HG03469 (cell line): ENCODE results near the gene MFNG.

Experiments used
- ATAC-seq: cut with Tn5 transposase; IDR thresholded peaks from one replicate; pipeline ENCODE4 v1.9.1; 2021; ENCODE audit warnings: mild to moderate bottlenecking, moderate library complexity, moderate number of reproducible peaks; ENCODE audit not compliant: unreplicated experiment

Gene MFNG

DNA sequence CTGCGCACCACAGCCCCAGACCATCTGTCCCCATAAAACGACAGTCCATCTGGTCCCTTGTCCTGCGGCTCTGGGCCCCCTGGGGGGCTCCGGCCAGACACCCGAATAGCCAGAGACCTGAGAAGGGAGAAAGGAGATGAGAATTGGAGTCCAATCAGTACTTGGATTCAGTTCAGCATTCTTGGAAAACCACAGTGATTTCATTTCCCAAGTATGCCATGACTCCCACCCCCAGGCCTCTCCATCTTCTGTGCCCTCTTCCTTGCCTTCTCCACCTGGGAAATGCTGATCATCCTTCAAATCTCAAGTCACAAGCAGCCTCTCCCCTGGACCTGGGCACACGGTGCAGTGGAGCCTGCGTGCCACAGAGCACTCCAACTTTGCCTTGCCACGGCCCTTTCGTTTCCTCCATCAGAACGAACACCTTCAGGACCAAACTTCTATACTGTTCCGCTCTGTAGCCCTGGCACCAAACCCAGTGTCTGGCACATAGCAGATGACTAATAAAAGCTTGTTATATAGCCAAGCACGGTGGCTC lies 10.9 kb upstream of the MFNG start:
- no peak for ATAC-seq

DNA sequence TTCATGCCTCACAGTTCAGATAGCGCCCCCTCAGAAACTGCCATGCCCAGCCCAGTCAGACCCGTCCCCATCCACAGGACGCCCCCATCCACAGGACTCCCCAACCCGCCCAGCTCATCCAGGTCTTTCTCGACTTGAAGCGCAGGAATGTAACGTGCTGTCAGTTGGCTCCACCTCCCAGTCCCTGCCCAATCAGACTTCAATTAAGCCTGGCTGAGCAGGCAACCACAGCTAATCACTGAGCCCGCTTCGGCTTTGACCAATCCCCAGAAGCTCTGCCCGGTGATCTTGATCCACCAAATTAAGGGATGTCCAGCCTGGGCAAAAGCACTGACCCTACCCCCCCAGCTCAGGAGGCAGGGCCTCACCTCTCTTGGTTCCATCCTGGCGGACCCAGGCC lies 10.5 kb upstream of the MFNG start:
- ATAC-seq, result no peak

DNA sequence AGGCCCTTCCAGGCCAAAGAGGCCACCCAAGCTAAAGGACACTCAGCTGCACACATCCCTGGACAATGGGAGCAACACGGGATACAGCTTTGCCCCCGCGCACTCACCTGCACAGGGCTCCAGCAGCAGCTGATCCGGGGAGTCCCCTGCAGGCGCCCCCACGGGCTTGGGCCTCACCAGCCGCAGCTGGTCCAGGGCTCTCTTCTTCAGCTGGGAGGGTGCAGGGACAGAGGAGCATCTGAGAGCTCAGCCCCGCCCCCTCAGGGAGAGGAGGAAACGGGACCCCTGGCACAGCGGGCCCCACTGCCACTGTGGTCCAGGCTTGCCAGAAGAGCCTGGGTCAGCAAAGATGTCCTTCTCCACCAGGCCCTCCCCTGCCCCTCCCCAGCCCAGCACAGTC lies 7.8 kb upstream of the MFNG start:
- no peak for ATAC-seq

DNA sequence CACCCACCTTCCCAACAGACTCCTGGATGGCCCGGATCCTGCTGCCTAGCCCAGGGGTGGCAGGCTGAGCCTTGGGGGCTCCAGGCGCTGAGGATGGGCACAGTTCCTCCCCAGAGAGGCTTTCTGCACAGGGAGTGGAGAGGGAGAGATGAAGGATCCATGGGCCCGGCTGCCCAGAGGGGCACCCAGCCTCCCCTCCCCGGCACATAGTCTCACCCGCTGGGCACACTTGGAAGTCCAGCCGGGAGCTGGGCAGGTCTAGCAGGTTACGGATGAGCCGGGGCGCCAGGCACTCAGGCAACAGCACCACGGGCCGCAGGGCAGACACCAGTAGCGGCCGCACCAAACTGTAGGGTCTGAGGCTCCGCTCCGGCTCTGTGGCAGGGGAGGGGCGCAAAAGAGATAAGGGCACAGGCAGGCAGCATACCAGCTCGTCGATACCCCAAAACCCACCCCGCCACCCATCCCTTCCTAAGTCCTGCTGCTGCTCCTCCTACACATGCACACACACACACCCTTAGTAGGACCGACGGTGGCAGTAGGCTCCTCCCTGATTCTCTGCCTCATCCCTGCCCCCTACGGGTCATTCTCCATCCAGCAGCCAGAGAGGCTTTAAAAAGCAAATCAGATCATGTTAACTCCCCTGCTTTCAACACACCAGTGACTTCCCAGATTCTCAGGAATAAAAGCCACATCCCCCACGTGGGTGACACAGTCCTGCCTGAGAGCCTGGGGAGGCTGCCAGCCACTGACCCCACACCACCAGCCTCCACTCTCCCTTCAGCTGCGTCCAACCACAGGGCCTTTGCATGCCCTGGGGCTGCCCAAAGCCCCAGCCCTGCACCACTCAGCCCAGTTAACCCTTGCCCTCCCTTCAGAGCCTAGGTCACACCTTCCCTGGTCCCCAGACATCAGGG lies 6.5 kb upstream of the MFNG start:
- ATAC-seq, result no peak

DNA sequence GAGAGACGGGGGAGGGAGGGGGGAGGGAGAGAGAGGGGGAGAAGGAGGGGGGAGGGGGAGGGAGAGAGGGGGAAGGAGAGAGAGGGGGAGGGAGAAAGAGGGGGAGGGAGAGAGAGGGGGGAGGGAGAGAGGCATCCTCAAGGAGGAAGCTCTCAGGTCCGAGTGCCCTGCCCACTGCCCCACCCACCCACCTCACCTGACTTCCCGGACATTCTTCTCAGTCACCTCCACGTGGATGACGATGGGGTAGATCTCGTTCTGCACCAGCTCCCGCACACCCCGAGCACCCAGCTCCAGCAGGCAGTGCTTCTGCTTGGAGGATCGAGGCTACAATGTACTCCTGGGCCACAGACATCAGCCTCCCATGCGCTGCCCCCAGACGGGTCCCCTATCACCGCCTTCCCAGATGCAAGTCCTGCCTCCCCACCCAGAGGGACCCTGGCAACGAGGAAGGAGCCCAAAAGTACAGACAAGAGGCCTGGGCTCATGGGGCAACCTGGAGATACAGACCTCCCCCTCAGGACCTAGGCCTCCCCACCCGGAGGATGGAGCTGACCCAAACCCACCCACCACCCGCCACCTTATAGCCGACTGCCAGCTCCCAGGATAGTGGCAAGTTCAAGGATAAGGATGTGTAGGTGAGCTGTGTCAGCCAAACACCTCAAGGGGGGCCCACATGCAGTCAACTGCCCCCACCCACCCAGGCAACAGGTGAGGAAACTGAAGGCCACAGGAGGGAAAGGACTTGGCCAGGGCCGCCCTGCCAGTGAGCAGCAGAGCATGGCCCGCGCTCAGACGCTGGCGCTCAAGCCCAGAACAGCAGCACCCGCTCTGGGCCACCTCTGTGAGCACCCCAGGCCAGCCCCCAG lies 5.6 kb upstream of the MFNG start:
- no peak for ATAC-seq

DNA sequence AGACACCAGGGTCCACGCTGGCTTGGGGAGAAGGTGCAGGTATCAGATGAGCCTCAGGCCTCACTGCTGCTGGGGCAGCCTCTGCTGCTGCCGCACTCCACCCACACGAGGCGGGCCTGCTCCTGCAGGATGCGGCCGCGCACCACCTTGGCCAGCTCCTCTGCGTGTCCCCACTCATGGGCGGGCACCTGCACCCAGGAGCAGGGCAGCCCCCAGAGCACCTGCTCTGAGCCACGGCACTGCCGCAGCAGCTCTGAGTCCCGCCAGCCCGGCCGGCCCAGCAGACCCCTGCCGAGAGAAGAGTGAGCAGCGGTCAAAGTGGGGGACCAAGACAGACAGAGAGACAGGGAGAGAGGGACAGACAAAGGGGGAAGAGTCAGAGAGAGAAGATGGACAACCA lies 4.9 kb upstream of the MFNG start:
- no peak for ATAC-seq

DNA sequence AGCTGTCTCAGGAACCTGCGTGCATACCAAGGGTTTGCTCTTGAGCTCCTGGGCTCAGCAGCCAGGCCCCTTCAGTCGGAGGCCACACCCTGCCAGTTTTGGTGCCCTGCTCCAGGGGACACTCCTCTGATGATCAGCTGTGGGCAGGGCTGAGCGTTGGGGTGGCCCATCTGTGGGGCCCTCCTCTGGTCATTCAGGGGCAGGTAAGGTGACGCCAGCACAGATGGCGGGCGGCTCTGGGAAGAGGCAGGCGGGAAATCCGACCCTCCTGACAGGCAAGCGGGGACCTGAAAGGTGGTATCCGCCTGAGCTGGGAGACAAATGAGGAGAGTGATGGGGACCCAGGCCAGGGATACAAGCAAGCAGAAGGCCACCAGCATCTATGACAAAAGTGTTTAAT lies 3.8 kb upstream of the MFNG start:
- ATAC-seq, result no peak

DNA sequence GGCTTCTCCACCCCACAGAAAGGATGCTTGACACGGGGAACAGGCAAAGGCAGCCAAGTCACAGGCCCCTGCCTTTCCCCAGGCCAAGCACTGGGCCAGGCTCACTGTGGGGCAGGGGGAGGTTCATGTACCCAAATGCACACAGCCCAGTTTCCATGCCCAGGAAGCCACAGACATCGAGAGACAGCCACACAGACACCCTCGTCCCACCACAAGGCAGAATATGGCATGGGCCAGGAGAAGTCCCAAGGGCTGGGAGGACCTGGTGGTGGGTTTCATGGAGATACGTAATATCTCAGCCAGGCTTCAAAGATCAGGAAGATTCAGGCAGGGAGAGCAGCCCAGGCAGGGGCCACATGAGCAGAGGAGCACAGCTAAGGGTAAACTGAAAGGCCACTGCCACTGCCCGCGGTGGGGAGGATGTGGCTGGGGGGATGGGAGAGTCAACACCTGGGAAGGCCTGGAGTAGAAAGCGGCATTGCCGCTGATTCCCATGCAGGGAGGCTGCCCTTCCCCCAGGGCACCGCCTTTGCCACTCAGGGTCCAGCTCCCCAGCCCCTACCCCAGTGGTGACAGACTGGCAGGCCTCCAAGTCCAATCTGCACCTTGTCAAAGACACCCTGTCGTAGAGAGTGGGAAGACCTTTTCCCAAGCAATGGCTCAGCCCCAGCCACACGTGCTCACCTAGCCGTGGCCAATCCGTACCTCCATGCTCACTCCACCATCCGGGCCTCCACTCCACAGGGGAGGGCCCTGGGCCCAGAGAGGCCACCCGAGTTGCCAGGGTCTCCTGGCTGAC lies 2.4 kb upstream of the MFNG start:
- no peak for ATAC-seq

DNA sequence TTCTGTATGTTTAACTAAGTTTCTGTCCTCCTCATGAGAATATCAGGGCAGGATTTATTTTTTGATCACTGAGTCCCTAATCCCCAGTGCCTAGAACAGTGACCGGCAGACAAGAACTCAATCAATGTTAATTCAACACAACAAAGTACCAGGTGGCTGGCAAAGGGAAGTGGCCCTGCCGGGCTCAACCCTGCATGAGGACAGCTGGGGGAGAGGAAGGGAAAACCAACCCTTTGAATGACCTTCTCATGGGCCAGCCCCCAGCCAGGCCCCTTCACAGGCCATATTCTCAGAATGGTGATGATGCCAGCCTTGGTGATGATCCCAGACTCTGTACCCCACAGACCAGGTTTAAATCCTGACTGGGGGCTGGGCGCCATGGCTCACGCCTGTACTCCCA lies 1.4 kb upstream of the MFNG start:
- no peak for ATAC-seq

DNA sequence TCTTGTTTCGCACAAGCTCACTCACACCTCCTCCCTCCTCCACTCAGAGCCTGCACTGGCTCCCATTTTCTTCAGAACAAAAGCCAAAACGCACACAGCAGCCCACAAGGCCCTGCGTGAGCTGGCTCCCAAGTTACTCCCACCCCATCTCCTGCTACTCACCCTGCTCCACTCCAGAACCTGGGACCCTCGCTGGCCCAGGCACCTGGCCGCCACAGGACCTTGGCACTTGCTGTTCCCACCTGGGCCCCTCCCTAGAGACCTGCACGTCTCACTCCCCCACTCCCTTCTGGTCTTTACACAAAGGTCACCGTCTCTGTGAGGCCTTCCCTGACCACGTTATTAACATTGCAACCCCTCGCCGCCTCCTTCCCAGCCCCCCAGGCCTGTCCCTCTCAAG lies 945 bp upstream of the MFNG start:
- no peak for ATAC-seq

DNA sequence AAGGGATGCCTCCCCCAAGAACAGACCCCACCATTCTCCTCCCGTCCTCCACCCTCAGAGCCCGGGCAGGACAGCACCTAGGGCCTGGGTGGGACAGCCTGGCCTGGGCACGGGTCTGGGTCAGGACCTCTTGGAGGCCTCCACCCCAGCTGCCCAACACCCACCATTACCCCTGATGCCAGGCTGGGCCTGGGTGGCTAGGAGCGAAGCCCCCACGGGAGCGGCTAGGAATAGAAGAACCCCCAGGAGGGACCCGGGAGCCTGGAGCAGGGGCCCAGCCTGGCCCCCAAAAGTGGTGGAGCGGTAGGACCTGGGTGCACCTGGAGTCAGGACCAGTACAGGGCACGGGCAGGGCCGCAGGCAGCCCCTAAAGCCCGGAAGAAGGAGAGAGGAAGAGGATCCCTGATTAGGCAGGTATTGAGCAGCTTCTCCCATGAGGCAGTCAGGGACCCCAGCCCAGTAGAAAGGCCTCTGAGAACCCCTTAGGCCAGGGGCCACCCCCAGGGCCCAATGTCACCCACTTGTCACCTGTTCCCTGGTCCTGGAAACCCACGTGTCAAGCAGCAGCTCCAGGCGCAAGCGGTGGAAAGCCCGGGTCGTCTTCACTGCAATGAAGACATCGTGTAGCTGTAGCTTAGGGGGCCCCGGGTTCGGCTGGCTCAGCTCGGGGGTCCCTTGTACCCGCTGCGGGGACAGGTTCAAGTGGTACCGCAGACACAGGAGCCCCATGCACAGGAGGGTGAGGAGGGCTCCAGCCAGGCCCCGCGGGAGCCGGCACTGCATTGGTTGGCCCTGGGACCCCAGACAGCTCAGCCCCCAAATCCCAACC lies 575 bp downstream of the MFNG start:
- no peak for ATAC-seq

DNA sequence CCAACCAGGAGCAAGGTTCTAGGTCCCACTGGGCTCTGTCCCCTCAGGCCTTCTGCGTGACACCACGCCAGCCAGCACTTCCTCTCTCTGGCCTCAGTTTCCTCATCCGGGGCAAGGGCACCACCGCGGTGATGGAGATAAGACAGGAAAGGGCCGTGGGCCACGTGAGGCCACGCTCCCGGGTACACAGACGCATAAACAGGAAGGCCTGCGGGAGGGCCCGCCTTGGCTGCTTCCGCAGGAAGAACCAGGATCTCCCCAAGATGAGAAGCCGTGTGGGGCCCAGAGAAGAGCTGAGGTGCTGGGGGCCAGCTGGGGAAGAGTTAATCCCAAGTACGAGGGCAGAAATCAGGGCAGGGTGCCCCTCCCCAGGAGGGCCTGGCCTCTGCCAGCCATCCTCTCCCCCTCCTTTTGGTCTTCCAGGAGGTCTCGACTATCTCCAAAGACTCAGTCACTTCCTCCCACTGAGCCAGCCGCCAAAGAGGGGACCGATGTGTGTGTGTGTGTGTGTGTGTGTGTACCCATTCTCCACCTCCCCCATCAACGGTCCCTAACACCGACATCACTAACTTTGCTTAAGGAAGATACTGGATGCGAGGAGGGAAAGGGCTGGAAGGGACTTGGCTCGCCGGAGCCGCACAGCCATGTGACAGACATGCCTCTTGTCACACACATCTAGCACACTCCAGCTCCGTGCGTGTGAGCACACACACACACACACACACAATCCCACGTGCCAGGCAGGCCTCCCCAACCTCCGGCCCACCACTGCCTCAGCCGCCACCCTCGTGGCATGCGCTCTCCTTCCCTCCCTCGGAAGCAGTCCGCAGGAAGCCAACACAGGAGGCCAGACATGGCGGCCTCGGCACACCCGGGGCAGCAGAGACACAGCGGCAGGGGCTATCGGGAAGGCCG lies 1.4 kb downstream of the MFNG start:
- no peak for ATAC-seq

DNA sequence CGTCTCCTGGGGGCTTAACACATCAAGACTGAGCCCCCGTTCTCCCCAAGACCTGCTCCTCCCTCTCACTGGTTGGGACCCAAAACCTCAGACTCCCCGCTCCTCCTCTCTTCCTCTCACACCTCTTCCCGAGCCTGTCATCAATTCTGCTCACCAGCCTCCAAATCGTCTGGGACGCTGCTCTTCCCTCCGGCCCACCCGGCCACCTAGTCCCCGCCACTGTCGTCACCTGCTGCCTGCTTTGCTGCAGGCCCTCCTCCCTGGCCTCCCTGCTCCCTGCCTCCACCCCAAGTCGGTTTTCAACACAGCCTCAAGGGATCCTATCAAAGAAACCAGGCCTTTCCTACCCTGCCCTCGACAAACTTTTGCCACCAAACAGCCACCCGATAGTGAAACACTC lies 3.1 kb downstream of the MFNG start:
- ATAC-seq, result no peak

DNA sequence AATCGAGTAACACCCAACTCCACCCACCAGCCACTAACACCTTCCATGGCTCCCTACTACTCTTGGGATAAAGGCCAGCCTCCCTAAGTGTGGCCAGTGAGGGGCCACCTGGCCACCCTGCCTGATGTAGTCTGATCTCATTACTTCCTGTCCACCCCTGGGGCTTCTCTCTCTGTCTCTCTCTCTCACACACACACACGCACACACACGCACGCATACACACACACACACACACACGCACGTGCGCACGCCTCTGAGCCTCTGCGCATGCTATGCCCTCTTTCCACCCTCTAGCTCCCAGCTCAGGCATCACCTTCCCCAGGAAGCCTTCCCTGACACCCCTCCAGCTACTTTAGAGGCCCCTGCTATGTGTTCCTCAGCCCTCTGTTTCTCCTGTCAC lies 3.9 kb downstream of the MFNG start:
- ATAC-seq, result no peak

DNA sequence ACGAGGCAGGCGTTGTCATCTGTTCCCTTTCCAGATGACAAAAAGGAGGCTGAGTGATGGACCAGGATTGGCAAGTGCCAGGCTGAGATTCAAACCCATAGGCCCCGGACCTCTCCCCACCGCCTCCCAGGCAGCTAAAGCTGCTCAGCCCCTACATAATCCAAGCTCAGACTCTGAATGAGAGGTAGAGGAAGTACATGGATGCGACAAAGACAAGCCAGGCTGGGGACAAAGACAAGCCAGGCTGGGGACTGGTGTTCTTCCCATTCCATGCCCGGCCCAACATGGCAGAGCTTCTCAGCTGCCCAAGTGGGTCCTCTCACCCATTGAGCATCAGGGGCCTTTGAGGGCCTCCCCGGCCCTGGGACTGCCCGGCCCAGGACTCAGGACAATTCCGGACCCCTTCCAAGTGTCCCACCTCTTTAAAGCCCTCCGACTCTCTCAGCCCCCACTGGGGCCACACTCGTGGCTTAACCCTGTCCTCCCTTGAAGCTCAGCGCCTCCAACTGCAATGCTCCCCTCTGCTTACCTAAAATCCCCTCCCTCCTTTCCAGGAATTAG lies 4.8 kb downstream of the MFNG start:
- ATAC-seq, result no peak

DNA sequence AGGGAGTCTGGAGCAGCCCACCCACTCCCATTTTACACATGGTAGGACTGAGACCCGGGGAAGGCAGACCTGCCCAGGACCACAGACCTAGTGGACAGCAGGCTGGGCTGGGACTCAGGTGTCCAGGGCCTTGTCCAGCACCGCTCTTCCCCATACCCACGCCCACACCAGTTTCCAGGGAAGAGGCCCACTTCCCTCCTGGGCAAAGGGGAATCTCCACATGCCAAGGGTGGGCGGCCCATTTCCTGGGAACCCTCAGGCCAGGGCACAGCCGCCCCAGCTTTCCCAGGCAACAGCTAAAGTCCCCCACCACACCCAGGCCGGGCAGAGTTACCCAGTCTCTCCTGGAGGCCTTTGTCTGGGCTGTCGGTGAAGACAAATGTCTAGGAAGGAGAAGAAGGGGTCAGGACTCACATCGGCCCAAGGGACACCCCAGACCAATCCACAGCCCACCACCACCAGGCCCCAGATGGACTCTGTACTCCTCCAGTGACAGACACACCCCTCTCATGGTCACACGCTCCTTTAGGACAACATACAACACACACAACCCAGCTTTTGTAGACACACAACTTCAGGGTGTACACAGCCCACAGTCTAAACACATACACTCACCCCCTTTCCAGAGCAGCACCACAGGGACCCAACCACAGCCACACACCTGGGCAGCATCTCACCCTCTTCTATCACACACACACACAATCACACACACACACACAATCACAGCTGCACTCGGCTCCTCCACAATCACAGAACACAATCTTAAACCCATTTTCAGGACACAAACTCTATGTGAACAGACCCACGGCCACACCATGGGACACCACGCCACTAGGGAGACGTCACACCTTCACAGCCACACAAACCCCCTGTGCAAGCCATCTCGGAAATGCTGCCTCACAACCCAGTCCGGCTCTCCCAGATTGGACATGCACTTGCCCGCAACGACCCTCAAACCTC lies 5.5 kb downstream of the MFNG start:
- no peak for ATAC-seq

DNA sequence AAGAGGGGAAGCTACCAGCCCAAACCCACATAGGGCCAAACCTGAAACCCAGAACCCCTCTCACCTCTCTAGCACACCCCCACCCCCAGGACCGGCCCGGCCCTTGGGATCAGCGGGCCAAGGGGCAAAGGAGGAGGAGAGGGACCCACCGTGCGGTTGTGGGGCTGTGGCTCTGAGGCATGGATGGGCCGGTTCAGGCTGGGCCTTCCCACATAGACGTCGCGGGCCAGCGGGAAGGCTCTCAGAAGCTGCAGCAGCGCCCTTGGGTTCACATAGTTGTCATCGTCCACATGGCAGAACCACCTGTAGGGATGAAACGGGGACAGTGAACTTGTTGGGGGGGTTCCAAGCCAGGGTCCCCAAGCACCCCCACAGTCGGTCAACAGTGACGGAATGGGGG lies 7.0 kb downstream of the MFNG start:
- ATAC-seq, result no peak
